ENCODE data around the gene NCBP3.

DNA sequence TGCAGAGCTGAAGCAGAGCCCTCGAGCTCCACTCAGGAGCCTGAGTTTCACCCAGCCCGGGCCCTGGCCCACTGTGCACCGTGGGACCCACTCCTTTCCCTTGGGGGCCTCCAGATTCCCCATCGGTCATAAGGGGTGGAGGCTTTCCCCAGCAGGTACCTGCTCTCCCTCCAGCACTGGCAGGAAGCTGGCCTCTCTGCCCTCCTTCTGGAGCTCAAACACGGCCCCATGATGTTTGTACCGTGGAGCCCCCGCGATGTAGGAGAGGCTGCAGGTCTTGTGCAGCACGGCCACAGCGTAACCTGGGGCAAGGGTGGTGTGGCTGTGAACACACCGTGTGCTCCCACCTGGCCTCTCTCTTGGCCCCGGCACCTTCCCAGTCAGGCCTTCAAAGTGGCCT is 92.4 kb downstream of the NCBP3 start:
- TF ChIP-seq EP300 (IDR thresholded peaks at IDR 0.05): no peak
- TF ChIP-seq, protein P1, sequence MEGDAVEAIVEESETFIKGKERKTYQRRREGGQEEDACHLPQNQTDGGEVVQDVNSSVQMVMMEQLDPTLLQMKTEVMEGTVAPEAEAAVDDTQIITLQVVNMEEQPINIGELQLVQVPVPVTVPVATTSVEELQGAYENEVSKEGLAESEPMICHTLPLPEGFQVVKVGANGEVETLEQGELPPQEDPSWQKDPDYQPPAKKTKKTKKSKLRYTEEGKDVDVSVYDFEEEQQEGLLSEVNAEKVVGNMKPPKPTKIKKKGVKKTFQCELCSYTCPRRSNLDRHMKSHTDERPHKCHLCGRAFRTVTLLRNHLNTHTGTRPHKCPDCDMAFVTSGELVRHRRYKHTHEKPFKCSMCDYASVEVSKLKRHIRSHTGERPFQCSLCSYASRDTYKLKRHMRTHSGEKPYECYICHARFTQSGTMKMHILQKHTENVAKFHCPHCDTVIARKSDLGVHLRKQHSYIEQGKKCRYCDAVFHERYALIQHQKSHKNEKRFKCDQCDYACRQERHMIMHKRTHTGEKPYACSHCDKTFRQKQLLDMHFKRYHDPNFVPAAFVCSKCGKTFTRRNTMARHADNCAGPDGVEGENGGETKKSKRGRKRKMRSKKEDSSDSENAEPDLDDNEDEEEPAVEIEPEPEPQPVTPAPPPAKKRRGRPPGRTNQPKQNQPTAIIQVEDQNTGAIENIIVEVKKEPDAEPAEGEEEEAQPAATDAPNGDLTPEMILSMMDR (IDR thresholded peaks at IDR 0.05): no peak
- TF ChIP-seq POLR2A (IDR thresholded peaks at IDR 0.05): no peak
